Measurements from ENCODE around the gene ZNF277.

- TF ChIP-seq MYC (IDR thresholded peaks at IDR 0.05; ENCODE audit: low read depth, low read length): no peak
- no peak for TF ChIP-seq CTCF (IDR thresholded peaks at IDR 0.05; ENCODE audit: low read depth, low read length)
- no peak for TF ChIP-seq POLR2A (IDR thresholded peaks at IDR 0.05; ENCODE audit: extremely low read depth, insufficient read length)
- no peak for TF ChIP-seq MAX (IDR thresholded peaks at IDR 0.05; ENCODE audit: low read depth, low read length)
These were observed 154.2 kb downstream of the ZNF277 start for GRCh38 chr7:112360681-112361080.
